ENCODE measurements around the gene SEMA5A.
A peak's percentile ranks its signal among the peaks of the same experiment; 100 is the strongest.

SEMA5A gene

GRCh38 chr5:9324348-9325077 lies 221.4 kb downstream of the SEMA5A start:
- DNase-seq (ENCODE audit: low spot score): no peak

GRCh38 chr5:9320652-9321051 lies 225.2 kb downstream of the SEMA5A start:
- no peak for DNase-seq (ENCODE audit: low spot score)

DNA sequence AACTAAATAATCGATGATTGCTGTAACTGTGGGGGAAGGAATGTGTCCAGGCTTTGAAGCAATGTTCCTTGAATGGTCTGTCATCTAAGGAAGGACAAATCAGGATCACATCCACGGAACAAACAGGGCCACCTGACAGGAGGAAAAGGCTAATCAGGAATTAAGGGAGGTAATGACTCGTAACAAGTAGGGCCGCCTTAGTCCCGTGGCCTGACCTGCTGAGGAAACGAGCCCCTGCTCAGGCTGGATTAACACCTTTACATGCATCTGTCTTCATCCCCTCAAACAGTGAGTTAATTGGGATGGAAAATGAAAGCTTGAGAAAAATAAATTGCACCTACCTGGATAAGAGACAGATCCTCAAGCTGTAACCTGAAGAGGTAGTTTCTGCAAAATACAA lies 227.8 kb downstream of the SEMA5A start:
- DNase-seq (ENCODE audit: low spot score): no peak

- DNase-seq (ENCODE audit: low spot score): no peak
Measured at GRCh38 chr5:9316733-9317132, 229.1 kb downstream of the SEMA5A start.

DNA sequence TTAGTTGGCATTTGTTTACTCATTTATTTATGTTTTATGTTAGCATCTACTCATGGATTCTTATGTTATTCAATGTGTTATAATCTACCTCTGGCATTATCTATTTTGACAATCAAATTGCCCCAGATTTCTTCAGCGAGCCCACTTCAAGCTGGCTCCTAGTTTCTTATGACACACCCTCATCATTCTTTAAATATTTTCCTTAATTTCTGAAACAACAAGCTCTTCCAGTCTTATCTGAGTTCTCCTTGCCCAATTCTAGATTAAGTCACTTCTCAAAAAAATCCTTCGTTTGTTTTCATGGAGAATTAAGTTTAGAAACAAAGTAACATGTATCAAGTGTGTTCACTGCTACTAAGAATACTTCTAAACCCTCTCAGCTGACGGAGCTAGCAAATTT lies 229.8 kb downstream of the SEMA5A start:
- DNase-seq (ENCODE audit: low spot score): no peak

DNA sequence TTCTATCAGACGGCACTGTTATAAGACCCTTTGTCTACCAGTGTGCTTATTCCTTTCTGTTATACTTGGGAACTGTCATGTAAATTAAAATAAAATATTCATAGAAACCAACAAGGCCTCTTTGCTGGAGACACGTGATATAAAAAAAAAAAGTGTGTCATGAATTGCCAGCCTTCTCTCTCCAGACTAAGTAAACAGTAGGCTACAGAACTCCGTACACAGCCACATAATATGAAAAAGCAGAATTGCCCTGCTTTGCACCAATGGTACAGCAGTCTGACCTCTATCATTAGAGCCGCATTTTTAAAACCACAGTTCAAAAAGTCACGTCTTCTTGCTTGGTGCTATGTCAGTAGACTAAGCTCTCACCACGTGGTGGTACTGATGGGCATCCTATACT lies 231.3 kb downstream of the SEMA5A start:
- DNase-seq (ENCODE audit: low spot score): peak; percentile 49

DNA sequence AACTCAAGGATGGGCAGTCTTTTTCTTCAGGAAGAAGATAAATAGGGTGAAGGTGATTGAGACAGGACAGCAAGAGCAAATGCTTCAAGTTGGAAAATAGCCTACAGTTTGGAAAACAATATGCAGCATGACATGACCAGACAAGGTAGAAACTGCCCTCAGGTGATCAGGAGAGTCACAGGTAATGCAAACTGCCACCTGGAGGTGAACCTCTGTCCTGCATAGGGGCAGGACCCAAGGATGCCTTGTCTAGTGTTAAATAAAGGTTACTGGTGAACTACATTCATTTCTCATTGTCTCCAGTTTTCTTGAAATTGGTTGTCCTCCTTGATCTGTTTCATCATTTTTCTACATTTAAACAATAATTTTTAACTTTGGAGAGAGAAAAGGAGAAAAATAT lies 232.1 kb downstream of the SEMA5A start:
- no peak for DNase-seq (ENCODE audit: low spot score)

DNA sequence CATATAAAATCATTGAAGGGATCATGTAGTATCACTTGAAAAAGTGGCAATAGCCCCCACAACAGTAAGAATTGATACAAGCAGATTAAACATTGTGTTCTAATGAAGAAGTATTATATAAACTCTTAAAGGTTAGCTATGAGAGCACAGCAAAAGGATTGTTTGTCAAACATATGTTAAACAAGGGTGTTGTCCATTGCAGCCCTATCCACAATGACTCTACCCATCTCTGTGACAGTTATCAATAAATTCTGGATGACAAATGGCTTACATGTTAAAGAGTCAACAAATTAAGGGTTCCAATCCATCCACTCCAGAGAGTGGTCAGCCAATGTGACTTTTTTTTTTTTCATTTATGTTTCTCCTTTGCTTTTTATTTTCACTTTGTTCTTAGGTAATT lies 238.7 kb downstream of the SEMA5A start:
- DNase-seq (ENCODE audit: low spot score): no peak

DNA sequence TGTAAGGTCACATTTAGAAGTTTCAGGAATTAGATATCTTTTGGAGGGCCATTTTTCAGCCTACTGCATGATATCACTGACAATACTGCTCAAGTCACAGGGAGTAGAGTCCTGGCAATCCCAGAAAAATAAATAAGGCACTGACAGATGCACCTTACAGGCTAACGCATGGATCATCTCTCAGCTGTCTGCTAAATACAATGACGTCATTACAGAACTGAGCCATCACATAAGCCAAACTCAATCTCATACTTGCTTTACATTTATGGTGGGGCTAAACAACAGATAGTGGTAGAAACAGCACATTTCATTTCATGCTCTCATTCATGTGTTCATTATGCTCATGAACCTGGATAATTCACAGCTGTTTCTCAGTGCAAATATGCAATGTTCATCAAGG lies 243.7 kb downstream of the SEMA5A start:
- DNase-seq (ENCODE audit: low spot score): no peak

DNA sequence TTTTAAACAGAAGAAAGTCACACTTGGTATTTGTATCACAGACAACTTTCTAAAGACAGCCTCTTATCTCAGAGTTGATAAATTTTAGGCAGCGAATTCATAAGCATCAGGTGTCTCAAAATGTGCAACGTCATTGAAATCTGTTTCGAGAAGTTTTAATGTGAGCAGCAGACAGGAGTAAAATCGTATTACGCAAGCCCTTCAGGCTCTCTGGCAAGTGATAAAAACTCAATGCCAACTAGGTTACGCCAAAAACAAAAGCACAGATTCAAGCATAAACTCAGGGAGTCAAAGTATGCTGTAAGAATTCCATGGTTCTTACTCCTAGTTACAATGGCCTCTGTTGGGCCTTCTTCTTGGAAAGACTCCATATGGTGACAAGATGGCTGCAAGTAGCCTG lies 244.7 kb downstream of the SEMA5A start:
- no peak for DNase-seq (ENCODE audit: low spot score)

DNA sequence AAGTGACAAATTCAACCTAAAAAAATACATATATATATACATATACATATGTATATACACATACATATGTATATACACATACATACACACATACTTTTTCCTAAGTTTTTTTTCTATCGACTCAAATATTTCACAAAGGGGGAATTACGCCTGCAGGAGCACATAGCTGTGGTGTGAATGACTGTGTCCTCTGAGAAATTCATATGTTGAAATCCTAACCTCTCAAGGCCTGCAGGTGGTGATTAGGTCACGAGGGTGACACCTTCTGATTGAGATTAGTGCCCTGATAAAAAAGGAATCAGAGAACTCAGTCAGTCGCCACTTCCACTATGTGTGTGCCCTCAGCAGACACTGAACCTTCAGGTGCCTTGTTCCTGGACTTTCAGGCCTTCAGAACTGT lies 248.7 kb downstream of the SEMA5A start:
- no peak for DNase-seq (ENCODE audit: low spot score)

GRCh38 chr5:9295466-9295801 lies 250.4 kb downstream of the SEMA5A start:
- no peak for DNase-seq (ENCODE audit: low spot score)

GRCh38 chr5:9294793-9295465 lies 250.9 kb downstream of the SEMA5A start:
- DNase-seq (ENCODE audit: low spot score): no peak

DNA sequence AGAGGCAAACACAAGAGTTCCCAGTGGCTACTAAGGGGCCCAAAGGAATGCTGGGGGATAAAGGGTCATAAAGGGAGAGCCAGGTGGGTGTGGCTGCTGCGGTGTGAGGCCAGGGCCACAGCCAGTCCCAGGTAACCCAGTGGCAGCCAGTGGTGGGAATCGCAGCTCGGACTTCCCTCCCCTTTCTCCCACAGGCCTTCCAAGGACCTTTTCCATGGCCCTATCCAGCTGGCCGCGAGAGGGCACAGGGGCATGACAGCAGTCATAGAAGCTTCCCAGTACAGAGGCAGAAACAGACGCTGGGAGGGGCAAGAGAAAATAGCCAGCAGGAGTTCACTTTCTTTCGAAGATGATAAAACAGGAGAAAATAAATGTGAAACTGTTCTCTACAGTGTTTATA lies 257.6 kb downstream of the SEMA5A start:
- peak; percentile 80 for DNase-seq (ENCODE audit: low spot score)

DNA sequence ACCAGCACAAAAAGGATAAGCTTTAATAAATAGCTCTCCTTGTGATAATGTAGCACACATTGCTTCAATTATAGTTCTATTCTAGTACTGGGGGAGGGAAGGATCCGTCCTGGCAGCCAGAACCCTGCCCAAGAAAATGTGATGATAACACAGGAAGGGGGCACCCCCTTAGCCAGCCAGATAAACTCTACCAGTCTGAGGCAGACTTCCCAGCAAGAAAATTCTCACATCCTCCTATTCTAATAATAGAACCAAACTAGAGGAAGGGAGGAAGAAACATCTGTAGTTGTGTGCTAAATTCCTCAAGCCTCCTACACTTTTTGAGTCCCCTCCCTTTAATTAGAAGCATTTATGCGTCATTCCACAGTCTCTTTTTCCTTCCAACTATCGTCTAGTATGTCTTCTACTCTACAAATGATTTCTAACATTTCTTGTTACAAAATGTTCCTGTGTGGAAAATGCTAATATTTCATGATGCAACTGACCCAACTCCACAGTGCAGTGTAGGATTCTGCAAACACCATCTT lies 261.0 kb downstream of the SEMA5A start:
- DNase-seq (ENCODE audit: low spot score): no peak

- no peak for DNase-seq (ENCODE audit: low spot score)
Measured at GRCh38 chr5:9284272-9284671, 261.6 kb downstream of the SEMA5A start.

DNA sequence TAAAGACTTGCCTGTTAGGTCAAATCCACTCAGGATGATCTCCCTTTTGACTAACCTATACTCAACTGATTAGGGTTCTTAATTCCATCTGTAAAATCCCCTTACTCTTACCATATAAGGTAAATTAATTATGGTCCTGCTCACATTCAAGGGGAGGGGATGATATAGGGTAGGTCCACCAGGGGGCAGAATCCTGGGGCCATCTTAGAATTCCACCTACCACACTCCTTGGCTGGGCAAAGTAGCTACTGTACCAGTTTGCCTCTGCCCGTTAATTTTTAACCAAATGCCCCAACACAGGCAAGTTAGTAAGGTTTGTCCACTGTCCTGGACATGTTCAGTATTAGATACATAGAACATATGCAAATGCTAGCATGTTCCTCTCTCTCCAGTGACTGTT lies 262.4 kb downstream of the SEMA5A start:
- DNase-seq (ENCODE audit: low spot score): no peak

DNA sequence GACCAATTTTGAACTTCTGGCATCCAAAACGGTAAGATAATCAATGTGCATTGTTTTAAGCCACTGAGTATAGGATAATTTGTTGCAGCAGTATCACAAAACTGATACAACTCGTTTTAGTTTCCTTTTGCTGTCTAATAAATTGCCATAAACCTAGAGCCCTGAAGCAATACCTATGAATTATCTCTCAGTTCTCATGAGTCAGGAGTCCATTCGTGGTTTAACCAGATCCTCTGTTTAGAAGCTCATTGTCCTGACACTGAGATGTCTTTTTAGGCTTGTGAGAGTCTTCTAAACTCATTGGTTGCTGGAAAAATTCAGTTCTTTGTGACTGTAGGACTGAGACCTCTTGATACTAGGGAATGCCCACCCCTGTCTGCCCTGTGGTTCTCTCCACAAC lies 262.9 kb downstream of the SEMA5A start:
- no peak for DNase-seq (ENCODE audit: low spot score)

GRCh38 chr5:9282211-9282610 lies 263.7 kb downstream of the SEMA5A start:
- no peak for DNase-seq (ENCODE audit: low spot score)

GRCh38 chr5:9279774-9280173 lies 266.1 kb downstream of the SEMA5A start:
- DNase-seq (ENCODE audit: low spot score): no peak

DNA sequence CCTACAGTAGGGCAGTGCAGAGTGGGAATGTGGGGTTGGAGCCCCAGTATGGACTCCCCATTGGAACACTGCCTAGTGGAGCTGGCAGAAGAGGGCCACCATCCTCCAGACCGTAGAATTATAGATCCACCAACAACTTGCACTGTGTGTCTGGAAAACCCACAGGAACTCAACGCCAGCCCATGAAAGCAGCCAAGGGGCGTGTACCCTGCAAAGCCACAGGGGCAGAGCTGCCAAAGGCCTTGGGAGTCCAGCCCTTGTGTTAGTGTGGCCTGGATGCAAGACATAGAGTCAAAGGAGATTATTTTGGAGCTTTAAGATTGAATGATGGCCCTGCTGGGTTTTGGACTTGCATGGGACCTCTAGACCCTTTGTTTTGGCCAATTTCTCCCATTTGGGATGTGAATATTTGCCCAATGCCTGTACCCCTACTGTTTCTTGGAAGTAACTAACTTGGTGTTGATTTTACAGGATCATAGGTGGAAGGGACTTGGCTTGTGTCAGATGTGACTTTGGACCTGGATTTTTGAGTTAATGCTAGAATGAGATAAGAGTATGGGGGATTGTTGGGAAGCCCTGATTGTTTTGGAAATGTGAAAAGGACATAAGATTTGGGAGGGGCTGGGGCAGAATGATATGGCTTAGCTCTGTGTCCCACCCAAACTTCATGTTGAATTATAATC lies 266.8 kb downstream of the SEMA5A start:
- no peak for DNase-seq (ENCODE audit: low spot score)

DNA sequence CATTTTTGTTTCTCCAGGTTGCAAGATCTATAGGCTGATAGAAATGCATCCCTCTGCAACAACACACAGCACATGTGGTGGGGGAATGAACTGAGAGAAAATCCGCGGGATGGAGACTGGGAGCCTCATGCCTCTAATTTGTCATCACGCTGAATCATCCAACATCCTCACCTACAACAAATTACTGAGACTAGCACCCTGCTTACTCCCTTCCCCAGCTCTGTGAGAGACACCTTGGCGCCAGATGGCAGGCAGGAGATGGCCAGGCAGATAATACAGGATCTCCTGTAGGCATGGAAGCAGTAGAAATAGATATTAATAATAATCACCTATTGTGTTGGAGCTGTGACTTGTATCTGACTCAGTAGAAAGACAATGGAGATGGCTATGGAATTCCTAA lies 276.9 kb downstream of the SEMA5A start:
- DNase-seq (ENCODE audit: low spot score): no peak

DNA sequence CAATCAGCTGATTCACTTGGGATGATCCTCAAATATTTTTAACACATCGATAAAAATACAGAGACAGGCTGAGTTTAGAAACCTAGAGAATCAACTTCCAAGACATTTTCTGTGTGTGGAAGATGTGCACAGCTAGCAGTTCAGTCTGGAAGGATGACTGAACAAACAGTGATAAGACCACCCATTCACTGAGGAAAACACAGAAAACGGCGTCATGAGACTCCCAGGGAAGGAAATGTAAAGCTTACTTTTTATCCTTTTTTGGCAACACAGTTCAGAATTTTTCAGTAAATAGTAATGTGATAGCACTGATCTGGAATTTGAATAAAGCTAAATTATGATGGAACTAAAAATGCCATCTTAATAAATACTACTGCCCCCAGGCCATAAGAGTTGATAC lies 277.6 kb downstream of the SEMA5A start:
- no peak for DNase-seq (ENCODE audit: low spot score)
